Hepatocyte (in vitro differentiated cells): Measurements from ENCODE around the gene WNT2. TPM values are rescaled to one million over a fixed set of nuclear protein-coding genes. Genes with fewer than 3 reads are reported as not detected.

ENCODE experiments used
- DNase-seq: peaks from one replicate; pipeline ENCODE4 v3.0.0-alpha.2; 2016; ENCODE audit warnings: low spot score
- H2AFZ ChIP-seq: fragments of 200-600 bp; sonication (generic); 2 replicates; pipeline ENCODE4 v1.6.0; 2016; ENCODE audit warnings: antibody characterized with exemption, mild to moderate bottlenecking
- H3K27ac ChIP-seq: fragments of 200-600 bp; sonication (generic); 2 replicates; pipeline ENCODE4 v1.5.1; 2016; ENCODE audit warnings: mild to moderate bottlenecking
- H3K27me3 ChIP-seq: fragments of 200-600 bp; sonication (generic); 2 replicates; pipeline ENCODE4 v1.6.1; 2016
- H3K36me3 ChIP-seq: fragments of 200-600 bp; sonication (generic); replicated peaks from 2 replicates; pipeline ENCODE4 v1.5.1; 2016; ENCODE audit warnings: low read depth; ENCODE audit not compliant: insufficient read depth
- H3K4me1 ChIP-seq: fragments of 200-600 bp; sonication (generic); 2 replicates; pipeline ENCODE4 v1.5.1; 2016; ENCODE audit warnings: mild to moderate bottlenecking, moderate library complexity; ENCODE audit not compliant: insufficient read depth
- H3K4me2 ChIP-seq: fragments of 200-600 bp; sonication (generic); 2 replicates; pipeline ENCODE4 v1.6.0; 2016
- H3K4me3 ChIP-seq: fragments of 200-600 bp; sonication (generic); 2 replicates; pipeline ENCODE4 v1.5.1; 2016; ENCODE audit warnings: mild to moderate bottlenecking
- H3K79me2 ChIP-seq: fragments of 200-600 bp; sonication (generic); 2 replicates; pipeline ENCODE4 v1.6.0; 2017; ENCODE audit warnings: mild to moderate bottlenecking
- H3K9me2 ChIP-seq: fragments of 200-600 bp; sonication (generic); replicated peaks from 2 replicates; pipeline ENCODE4 v1.6.0; 2017; ENCODE audit warnings: mild to moderate bottlenecking; ENCODE audit not compliant: insufficient read depth
- H3K9me3 ChIP-seq: fragments of 200-600 bp; sonication (generic); 2 replicates; pipeline ENCODE4 v1.5.1; 2016; ENCODE audit warnings: low read depth, mild to moderate bottlenecking
- H4K20me1 ChIP-seq: fragments of 200-600 bp; sonication (generic); 2 replicates; pipeline ENCODE4 v1.6.0; 2016; ENCODE audit warnings: mild to moderate bottlenecking; ENCODE audit not compliant: insufficient read depth, poor library complexity, severe bottlenecking
- CTCF ChIP-seq: fragments of 200-600 bp; sonication (generic); IDR thresholded peaks from 2 replicates; pipeline ENCODE4 v1.5.1; 2016; ENCODE audit warnings: antibody characterized with exemption, mild to moderate bottlenecking; ENCODE audit not compliant: poor library complexity
- EZH2 ChIP-seq: fragments of 200-600 bp; sonication (generic); IDR thresholded peaks from 2 replicates; pipeline ENCODE4 v1.6.1; 2016; ENCODE audit warnings: antibody characterized with exemption, mild to moderate bottlenecking, borderline replicate concordance
- EZH2phosphoT487 ChIP-seq: fragments of 200-600 bp; sonication (generic); IDR thresholded peaks from one replicate; pipeline ENCODE4 v1.6.1; 2018; ENCODE audit warnings: antibody characterized with exemption, mild to moderate bottlenecking, low read depth, moderate library complexity; ENCODE audit not compliant: unreplicated experiment, severe bottlenecking
- WGBS: methylation state at CpG from one replicate; pipeline ENCODE4 v1.1.6; 2016; ENCODE audit warnings: low lambda C conversion rate; ENCODE audit errors: missing lambda C conversion rate; 5-methylcytosine and 5-hydroxymethylcytosine counted together
- polyA plus RNA-seq: library from polyadenylated mRNA; unstranded; fragments of >200 nt; fragmentation: Nextera tagmentation; extraction: Ambion mirVana; gene quantifications from 2 replicates; pipeline ENCODE4 v1.2.1, GENCODE V29; 2016
- total RNA-seq: library from RNA; depleted of rRNA; stranded (reverse); fragments of >200 nt; gene quantifications from 2 replicates; pipeline ENCODE4 v1.2.3, GENCODE V29; 2014

WNT2 gene
- total and polyA plus RNA-seq, 2 experiments from 2014 or later, result 17.6 to 26.3 TPM

GRCh38 chr7:117271566-117271965, 51.3 kb downstream of the WNT2 start:
- WGBS, result 98% methylated on average over 3 of the region's 3 CpGs
- H3K9me3 ChIP-seq, result no peaks in the 10 kb centered on the region

GRCh38 chr7:117270371-117270770, 52.5 kb downstream of the WNT2 start:
- Histone ChIP-seq H3K36me3 (no peaks in the 10 kb centered on the region), H3K9me3 (no peaks in the 10 kb centered on the region), H4K20me1 (no peaks in the 10 kb centered on the region), H3K4me1 (no peaks in the 10 kb centered on the region), H3K4me3 (no peak overlapping the region), H3K79me2 (no peaks in the 10 kb centered on the region), H3K4me2 (no peak overlapping the region), H3K9me2 (no peaks in the 10 kb centered on the region), H3K27me3 (no peaks in the 10 kb centered on the region), H2AFZ (no peak overlapping the region), H3K27ac (no peak overlapping the region)
- TF ChIP-seq EZH2 (no peak), EZH2phosphoT487 (no peak), CTCF (no peak)
- no peak for DNase-seq
- 63% methylated on average over 9 of the region's 9 CpGs for WGBS

More at GRCh38 chr7:117271566-117271965, 51.3 kb downstream of the WNT2 start:
- no peak overlapping the region for H3K27ac ChIP-seq
- H3K79me2 ChIP-seq, result no peaks in the 10 kb centered on the region
- H3K36me3 ChIP-seq, result no peaks in the 10 kb centered on the region
- no peak overlapping the region for H3K4me3 ChIP-seq
- no peak overlapping the region for H3K4me2 ChIP-seq
- no peak for DNase-seq
- TF ChIP-seq EZH2phosphoT487 (no peak), EZH2 (no peak), CTCF (no peak)
- no peaks in the 10 kb centered on the region for H3K9me2 ChIP-seq
- H3K4me1 ChIP-seq, result no peaks in the 10 kb centered on the region
- no peaks in the 10 kb centered on the region for H3K27me3 ChIP-seq
- H4K20me1 ChIP-seq, result no peaks in the 10 kb centered on the region
- H2AFZ ChIP-seq, result no peak overlapping the region

GRCh38 chr7:117269886-117270285, 53.0 kb downstream of the WNT2 start:
- Histone ChIP-seq H3K9me2 (no peaks in the 10 kb centered on the region), H3K36me3 (no peaks in the 10 kb centered on the region), H3K27me3 (no peaks in the 10 kb centered on the region), H2AFZ (no peak overlapping the region), H3K79me2 (no peaks in the 10 kb centered on the region), H4K20me1 (no peaks in the 10 kb centered on the region), H3K4me3 (no peak overlapping the region), H3K4me2 (no peak overlapping the region), H3K9me3 (no peaks in the 10 kb centered on the region), H3K4me1 (no peaks in the 10 kb centered on the region), H3K27ac (peak overlapping the region; percentile 59)
- no peak for DNase-seq
- 82% methylated on average over 3 of the region's 3 CpGs for WGBS
- TF ChIP-seq EZH2phosphoT487 (no peak), CTCF (no peak), EZH2 (no peak)

GRCh38 chr7:117269417-117269816, 53.4 kb downstream of the WNT2 start:
- Histone ChIP-seq H3K4me3 (no peak overlapping the region), H3K27me3 (no peaks in the 10 kb centered on the region), H3K4me2 (no peak overlapping the region), H2AFZ (no peak overlapping the region), H4K20me1 (no peaks in the 10 kb centered on the region), H3K4me1 (no peaks in the 10 kb centered on the region), H3K9me2 (no peaks in the 10 kb centered on the region), H3K79me2 (no peaks in the 10 kb centered on the region), H3K9me3 (no peaks in the 10 kb centered on the region), H3K36me3 (no peaks in the 10 kb centered on the region), H3K27ac (peak overlapping the region; percentile 59)
- TF ChIP-seq EZH2 (no peak), EZH2phosphoT487 (no peak), CTCF (no peak)
- no peak for DNase-seq
- WGBS, result 82% methylated on average over 5 of the region's 5 CpGs
